GM21737 (cell line): ENCODE results near the gene PRKCZ.

Experiments
- ATAC-seq: cut with Tn5 transposase; IDR thresholded peaks from one replicate; pipeline ENCODE4 v1.9.1; 2021; ENCODE audit warnings: mild to moderate bottlenecking, moderate library complexity; ENCODE audit not compliant: unreplicated experiment

The PRKCZ gene

DNA sequence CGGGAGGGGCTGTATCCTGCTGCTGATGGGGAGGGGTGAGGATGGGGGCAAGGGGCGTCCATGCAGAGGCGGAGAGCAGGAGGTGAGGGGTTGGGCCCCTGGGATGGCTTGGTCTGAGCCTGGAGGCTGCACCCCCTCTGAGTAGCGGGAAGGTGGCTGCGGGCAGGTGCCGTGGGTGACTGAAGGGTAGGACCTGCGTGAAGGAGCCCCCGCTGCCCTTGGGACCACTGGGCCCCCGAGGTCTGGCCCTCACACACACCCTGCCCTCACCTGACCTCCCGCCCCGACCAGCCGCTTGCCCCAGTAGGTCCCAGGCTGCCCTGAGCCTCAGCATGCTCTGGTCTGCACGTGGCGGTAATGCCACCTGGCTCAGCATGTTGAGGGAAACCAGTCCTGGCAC is 165.1 kb downstream of the PRKCZ start:
- ATAC-seq, result no peak

DNA sequence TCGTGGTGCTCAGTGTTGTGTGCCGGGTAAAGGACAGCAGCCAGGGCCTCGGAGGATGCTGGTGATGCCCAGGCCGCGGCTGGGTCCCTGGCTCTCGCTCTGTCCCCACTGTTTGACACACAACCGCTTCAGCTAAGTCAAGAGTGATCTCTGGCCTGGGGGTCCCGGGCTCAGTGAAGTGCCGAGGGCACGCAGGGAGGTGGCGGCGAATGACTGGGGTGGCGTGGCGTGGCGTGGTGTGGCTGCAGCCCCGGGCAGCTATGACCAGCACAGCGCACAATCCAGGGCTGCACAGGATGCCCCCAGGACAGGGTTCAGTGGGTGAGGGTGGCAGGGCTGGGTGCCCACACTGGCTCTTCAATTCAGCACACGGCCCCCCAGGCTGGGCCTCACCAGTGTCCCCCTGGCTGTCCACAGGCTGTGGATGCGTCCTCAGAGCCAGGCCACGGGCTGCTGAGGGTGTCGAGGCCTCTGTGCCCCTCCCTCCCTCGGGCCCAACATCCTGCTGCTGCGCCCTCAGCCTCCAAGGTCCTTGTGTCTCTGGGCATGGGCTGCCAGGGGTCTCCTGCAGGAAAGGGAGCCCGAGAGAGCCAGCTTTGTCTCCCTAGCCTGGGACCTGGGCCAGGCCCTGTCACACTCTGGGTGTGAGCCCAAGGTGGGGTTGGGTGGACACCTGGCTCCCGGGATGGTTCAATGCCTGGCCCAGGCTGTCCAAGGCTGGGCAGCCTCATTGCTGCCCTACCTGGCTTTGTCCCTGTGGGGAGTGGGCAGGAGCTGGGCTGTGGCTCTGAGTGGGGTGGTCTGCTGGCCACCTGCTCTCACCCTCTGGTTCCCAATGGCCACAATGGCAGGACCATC is 165.9 kb downstream of the PRKCZ start:
- no peak for ATAC-seq

DNA sequence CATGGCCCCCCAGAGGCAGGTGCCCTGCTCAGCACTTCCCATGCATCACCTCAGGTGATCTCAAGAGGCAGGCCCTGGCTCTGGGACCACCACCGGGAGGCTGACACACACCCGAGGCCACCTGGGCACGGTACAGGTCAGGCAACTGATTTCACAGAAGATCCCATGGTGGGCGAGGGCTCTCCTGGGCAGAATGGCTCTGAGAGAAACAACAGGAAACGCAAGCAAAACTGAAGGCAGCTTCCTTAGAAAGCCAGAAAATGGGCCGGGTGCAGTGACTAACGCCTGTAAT is 166.5 kb downstream of the PRKCZ start:
- ATAC-seq, result no peak

DNA sequence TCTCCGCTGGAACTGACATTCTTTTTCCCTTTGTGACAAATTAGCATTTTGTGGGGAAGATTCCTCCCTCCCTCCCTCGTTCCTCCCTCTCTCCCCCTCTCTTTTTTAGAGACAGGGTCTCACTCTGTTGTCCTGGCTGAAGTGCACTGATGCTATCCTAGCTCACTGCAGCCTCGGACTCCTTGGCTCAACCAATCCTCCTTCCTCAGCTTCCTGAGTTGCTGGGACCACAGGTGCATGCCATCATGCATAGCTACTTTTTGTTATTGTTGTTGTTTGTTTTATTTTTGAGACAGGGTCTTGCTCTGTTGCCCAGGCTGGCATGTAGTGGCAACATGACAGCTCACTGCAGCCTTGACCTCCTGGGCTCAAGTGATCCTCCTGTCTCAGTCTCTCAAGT is 171.1 kb downstream of the PRKCZ start:
- no peak for ATAC-seq

DNA sequence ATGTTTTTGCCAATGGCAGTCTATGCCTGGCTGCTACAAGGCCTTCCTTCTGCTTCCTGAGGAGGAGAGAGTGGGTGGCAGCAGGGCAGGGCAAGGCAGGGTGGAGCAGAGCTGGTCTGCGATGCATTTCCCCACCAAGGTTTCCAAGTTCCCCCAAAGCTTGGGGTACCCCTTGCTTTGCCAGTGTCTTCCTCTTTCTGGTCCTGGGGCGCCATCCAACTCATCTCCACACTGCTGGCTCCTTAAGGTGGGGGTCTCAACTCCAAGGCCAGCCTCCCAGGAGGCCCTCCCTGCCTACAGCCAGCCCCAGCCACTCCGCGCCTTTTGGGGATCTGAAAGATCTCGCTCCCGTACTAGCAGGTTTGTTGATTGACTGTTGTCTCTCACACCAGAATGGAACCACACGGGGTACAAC is 174.0 kb downstream of the PRKCZ start:
- ATAC-seq, result no peak

DNA sequence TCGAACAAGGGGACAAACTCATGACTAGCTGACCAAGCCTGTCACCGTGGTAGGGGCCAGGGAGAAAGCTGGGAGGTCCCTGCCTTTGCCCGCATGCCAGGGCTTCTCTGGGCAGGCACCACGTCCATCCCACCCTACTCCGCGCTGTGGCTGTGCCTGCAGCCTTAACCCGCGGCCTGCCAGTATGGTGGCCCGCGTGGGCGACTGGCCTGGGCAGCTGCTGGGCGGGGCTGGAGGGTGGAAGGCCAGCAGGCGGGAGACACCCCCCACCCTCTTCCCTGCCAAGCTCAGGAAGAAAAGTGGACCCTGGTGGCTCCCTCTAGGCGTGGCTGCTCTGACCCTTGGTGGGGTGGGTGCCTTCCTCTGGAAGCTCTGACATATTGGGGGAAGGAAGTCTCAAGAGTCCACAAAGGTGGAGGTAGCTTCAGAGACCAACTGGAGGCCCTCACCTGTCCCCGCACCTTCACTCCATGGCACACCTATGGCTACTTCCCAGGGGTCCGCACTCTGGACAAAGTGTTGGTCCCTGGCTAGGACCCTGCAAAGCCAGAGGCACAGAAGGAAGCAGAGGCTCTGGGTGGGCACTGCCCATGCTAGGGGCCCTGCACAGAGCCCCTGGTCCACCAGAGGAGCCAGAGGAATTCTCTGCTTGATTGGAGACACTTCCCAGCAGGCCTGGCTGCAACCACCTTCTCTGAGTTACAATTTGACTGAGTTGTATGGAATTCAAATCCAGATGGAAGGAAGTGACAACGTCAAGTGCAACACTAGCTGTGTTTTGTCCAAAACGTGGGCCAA is 174.6 kb downstream of the PRKCZ start:
- ATAC-seq, result no peak

DNA sequence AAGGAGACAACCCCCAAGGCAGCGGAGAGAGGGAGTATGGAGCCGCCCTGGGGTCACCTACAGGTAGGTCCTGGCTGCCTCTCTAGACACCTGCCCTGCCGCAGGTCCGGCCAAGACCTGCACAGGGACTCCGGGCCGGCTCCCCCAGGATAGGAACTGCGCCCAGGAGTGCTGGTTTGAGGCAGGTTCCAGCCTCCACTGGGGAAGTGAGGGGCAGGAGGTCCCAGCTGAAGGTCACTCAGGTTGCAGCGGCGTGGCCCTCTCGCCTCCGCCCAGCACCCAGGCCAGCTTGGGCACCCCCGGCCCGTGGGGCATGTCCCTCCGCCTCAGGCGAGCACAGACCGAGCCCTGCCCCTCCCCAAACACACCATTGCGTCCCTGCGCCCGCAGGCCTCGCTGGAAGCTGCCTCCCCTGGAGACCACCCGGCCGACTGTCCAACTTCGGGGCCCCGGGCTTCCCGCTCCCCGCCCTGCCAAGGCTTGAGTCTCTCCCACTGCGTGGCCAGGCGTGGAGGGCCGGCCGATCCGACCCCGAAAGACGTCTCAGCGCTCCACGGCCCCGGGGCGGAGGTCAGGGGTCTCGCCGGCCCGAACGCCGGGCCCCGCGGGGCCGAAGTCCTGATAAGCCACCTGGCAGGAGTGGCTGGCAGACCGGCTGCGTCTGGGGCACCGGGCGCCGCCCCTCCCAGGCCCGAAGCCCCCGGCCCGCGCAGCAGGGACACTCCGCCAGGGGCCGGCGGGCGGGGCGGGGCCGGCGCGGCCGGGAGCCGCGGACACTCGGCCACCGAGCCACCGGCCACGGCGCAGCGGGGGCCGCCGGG is 176.5 kb downstream of the PRKCZ start:
- peak; percentile 1 for ATAC-seq

DNA sequence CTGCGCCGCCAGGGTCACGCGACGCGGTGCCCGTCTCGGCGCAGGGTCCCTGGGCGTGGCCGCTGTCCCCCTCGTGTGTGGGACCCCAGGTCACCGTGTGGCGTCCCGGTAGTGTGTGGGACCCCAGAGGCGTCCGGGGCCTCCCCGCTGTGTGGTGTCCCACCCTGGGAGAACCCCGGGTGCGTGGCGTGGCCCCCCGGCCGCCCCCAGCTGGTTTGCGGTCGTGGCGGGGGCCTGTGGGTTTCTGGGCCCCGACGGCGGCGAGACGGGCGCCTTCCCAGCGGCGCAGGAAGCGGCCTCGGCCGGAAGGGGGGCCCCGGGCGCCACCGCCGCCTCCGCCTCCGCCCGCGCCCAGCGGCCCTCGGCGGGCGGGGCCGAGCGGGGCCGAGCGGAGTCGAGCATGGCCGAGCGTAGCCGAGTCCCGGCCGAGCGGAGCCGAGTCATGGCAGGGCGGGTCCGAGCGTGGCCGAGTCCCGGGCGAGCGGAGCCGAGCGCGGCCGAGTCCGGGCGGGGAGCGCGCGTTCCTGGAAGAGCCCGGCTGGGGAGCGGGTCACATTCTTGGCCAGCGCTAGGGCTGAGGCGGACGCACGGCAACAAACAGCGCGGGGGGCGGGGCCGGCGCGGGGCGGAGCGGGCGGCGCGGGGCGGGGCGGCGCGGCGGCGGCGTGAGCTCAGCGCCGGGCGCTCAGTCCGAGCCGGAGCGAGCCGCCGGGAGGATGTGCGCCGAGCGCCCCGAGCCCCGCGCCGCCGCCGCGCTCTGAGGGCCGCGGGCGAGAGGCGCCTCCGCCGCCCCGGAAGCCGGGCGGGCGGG is 177.3 kb downstream of the PRKCZ start:
- peak; percentile 83 for ATAC-seq

DNA sequence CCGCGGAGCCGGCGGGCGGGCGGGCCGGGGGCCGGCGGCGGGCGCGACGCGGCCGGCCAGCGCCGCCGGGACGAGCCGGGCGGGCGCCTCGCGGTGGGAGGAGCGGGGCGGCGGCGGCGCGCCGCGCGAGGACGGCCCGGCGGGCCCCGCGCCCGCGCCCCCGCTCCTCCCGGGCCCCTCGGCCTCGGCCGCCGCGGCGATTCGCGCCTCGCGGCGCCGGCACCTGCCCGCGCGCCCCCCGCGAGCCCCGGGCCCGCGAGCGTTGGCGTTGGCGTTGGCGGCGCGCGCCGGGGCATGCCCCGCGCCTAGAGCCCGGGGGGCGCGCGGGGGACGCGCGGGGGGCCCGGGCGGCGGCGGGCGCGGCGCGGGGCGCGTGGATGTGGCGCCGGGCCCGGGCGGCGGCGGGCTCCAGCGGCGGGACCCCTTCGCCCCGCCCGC is 178.0 kb downstream of the PRKCZ start, which contains the start of gene SKI:
Gene SKI, plus strand, starts transcription at position 163 of the 438 bp plus-strand sequence. CDS start 448 bp downstream, outside the sequence.
- no peak for ATAC-seq

DNA sequence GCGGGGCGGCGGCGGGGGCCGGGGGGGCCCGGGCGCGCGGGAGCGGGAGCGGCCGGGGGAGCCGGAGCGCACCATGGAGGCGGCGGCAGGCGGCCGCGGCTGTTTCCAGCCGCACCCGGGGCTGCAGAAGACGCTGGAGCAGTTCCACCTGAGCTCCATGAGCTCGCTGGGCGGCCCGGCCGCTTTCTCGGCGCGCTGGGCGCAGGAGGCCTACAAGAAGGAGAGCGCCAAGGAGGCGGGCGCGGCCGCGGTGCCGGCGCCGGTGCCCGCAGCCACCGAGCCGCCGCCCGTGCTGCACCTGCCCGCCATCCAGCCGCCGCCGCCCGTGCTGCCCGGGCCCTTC is 178.5 kb downstream of the PRKCZ start:
- ATAC-seq, result no peak

DNA sequence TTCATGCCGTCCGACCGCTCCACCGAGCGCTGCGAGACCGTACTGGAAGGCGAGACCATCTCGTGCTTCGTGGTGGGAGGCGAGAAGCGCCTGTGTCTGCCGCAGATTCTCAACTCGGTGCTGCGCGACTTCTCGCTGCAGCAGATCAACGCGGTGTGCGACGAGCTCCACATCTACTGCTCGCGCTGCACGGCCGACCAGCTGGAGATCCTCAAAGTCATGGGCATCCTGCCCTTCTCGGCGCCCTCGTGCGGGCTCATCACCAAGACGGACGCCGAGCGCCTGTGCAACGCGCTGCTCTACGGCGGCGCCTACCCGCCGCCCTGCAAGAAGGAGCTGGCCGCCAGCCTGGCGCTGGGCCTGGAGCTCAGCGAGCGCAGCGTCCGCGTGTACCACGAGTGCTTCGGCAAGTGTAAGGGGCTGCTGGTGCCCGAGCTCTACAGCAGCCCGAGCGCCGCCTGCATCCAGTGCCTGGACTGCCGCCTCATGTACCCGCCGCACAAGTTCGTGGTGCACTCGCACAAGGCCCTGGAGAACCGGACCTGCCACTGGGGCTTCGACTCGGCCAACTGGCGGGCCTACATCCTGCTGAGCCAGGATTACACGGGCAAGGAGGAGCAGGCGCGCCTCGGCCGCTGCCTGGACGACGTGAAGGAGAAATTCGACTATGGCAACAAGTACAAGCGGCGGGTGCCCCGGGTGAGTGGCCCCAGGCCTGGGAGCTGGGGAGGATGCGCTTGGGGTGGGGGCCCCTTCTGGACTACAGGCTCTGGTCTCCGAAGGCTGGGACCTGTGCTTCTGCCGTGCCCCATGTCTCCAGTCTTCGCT is 179.0 kb downstream of the PRKCZ start:
- no peak for ATAC-seq

DNA sequence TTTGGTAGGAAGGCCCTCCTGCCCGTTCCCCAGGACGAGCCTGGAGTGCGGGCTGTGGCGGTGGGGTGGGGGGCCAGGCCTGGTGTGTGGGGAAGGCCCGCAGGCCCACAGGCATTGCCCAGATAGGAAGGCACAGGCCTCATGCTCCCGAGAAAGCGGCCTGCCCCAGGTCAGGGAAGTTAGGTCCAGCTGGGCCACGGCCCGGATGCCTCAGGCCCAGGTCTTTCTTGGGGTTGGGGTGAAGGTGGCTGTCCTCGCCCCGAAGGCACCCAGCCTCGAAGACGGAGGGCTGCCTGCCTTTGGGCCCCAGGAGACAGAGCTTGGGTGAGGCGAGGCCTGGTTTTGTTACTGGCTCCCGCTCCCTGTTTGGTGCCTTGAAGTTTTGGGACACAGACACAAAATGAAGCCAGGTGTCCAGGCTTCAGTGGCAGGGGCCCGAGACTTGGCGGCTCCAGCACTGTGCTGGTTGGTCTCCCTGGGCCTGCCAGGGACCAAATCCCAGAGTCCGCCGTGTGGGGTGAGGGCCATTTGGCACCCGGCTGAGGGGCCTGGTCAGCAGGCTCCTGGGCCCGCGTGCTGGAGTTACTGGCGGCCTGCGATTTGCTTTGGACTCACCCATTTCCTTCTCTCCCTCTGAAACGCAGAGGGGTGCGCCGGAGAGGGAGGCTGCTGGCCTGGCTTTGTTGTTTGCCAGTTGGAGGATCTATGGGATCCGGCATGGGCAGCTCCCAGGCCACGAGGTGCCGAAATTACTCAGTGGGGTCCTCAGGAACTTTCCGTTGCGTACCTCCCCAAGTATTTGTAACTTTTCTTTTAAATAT is 179.9 kb downstream of the PRKCZ start:
- no peak for ATAC-seq

DNA sequence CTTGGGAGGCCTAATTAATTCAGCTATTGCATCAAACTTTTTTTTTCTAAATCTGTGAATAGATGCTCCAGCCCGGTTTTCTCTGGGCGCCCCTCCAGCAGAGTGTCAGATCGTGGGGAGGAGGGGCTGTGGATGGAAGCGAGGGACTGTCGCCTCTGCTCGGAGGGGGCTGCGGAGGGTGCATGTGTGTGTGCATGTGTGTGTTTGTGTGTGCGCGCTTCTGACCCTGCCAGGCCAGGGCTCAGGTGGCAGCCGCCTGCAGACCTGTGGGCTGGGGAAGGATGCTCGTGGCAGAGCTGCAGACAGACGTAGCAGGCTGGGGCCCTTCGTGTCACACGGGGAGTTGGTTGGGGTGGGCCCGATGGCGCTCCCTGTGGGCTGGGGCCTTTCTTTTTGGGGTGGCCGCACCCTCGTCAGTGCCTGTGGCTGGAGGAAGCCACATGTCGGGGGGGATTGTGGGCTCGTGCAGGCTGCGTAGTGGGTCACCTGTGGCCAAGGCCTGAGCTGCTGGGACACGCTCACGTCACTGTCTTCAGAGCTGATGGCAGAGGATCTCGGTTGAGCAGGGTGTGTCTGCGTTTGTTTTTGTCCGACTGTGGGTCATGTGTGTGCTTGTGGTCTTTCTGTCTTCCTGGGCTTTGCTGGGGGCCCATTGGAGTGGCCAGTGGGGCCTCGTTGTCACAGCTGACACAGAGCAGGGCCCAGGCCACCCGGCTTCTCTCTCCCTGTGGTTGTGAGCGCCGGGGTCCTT is 180.7 kb downstream of the PRKCZ start:
- no peak for ATAC-seq

DNA sequence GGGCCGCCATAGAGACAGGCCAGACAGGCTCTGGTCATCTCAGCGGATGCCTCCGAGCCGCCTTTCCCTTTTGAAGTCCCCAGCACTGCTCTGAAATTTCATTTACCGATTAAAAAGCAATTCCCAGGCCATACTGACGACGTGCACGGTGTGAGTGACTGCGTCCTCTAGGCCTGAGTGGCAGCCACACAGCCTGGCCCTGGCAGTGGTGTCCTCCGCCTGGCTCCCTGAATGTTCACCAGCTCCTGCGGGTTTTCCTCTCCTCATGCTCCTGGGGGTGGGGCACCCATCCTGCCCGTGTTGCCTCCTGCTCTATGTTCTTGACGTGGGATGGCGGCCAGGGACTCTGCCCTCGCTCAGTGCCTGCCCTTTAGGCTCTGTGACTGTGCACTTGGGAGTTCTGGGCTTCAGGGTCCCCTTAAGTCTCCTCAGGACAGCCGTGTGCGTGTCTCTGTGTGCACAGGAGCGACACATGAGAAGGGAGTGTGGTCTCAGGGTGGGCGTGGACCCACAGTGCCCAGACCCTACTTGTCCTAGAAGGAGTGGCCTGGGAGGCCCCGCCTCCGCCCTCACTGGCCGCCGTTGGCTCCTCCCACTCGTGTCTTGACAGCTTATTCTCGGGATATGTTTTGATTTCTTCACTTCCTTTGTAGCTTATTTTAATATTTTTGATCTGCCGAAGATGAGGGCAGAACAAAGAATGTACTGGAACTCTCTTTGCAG is 181.5 kb downstream of the PRKCZ start:
- no peak for ATAC-seq

DNA sequence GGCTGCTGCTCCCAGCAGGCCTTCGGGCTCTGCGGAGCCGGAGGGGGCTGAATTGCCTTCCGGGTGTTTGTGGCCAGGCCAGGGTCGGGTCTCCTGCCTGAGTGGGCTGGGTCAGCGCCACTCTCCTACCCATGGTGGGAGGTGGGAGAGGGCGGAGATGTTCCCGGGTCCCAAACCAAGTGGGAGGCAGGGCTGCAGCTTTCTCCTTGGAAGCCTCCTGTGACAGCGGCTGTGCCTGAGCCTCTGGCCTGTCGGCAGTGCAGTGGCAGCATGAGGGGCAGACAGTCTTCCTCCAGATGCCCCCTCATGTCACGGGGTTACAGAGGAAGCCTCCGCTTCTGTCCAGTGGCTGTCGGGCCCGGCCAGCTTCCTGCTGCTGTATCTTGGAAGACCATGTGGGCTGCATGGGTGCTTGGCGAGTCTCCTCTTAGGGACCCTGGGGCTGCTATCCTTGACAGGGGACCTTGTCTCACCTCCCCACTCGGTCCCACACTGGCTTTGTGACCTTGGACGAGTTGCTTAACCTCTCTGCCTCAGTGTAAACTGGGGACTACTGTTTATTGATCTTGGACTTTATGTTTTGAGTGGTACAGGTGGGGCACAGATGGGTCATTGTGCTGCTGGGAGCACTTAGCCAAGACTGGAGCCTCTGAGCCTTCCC is 182.2 kb downstream of the PRKCZ start:
- ATAC-seq, result no peak

DNA sequence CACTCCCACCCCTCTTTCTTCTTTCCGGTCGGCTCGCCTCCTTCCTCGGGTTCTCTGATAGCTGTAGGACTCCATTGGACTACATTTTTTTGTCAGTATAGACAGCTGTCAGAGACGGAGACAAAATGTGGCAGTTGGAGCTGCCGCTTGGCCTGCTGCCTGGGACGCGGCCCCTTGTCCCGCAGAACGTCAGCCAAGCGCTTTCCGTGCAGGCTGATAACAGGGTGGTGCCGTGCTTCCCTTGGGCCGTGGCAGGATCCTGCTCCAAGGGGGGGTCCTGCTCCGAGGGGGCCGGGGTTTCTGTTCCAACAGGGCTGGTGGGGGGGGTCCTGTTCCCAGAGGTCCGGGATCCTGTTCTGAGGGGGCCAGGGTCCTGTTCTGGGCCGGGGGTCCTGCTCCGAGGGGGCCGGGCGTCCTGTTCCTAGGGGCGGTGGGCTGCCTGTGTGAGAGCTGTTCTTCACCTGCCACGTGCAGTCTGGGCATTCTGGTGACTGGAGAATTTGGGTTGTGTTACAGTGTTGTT is 182.8 kb downstream of the PRKCZ start:
- no peak for ATAC-seq

DNA sequence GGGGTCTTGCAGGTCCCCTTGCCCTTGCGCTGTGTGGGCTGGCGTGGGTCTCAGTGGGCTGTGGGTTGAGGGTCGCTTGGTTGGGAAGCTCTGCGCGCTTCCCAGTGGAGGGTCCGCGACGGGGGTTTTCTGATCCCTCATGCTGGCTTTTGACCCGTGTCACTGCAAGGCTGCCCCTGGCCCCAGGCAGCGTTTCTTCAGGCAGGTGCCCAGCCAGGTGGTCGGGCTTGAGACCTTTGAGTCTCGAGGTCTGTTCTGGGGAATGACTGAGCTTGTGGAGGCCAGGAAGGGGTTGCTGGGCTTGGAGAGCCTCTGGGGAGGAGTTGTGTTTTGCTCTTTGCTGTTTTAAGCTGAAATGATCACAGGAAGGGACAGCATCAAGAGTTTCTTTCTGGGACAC is 183.3 kb downstream of the PRKCZ start:
- ATAC-seq, result no peak
